Fibroblast of lung (primary cell): ENCODE results near the gene DIP2A. TPM values are rescaled to one million over a fixed set of nuclear protein-coding genes. Genes with fewer than 3 reads are reported as not detected.

Experiments used
- DNase-seq, 2 donors: peaks; one replicate each; pipeline versions ENCODE4 v3.0.0 to v3.0.0-alpha.2; 2010; ENCODE audit warnings: low read depth in 2 of 2
- H2AFZ ChIP-seq: 2 replicates; pipeline ENCODE4 v1.5.1; 2012; ENCODE audit warnings: low read length, control low read depth, inconsistent platforms
- H3K27ac ChIP-seq: 2 replicates; pipeline ENCODE4 v1.5.1; 2011; ENCODE audit warnings: low read length, control low read depth; ENCODE audit not compliant: insufficient read depth
- H3K27me3 ChIP-seq: 2 replicates; pipeline ENCODE4 v1.5.1; 2011; ENCODE audit warnings: mild to moderate bottlenecking, low read length; ENCODE audit not compliant: control insufficient read depth, insufficient read depth
- H3K36me3 ChIP-seq: 2 replicates; pipeline ENCODE4 v1.5.1; 2011; ENCODE audit warnings: low read length; ENCODE audit not compliant: control insufficient read depth, insufficient read depth
- H3K4me1 ChIP-seq: 2 replicates; pipeline ENCODE4 v1.5.1; 2011; ENCODE audit warnings: low read length; ENCODE audit not compliant: control insufficient read depth, insufficient read depth; ENCODE audit errors: extremely low read depth
- H3K4me2 ChIP-seq: 2 replicates; pipeline ENCODE4 v1.5.1; 2011; ENCODE audit warnings: low read length, control low read depth; ENCODE audit not compliant: insufficient read depth; ENCODE audit errors: extremely low read depth
- H3K4me3 ChIP-seq, 4 experiments: fragments of 200-600 bp in 1 of 4; sonication (generic) in 1 of 4; replicated peaks in 1 of 4; 2 replicates each; pipeline ENCODE4 v1.5.1; 2011 to 2016; ENCODE audit warnings: low read length in 4 of 4, low read depth in 3 of 4, mild to moderate bottlenecking in 3 of 4, control low read depth in 2 of 4, inconsistent platforms in 1 of 4, mixed read lengths in 1 of 4; ENCODE audit not compliant: insufficient read depth in 1 of 4; ENCODE audit errors: control extremely low read depth in 1 of 4
- H3K79me2 ChIP-seq: 2 replicates; pipeline ENCODE4 v1.5.1; 2012; ENCODE audit warnings: mild to moderate bottlenecking, low read length, inconsistent platforms; ENCODE audit not compliant: control insufficient read depth, insufficient read depth
- H3K9ac ChIP-seq: 2 replicates; pipeline ENCODE4 v1.5.1; 2011; ENCODE audit warnings: mild to moderate bottlenecking, low read length, control low read depth; ENCODE audit not compliant: insufficient read depth
- H3K9me3 ChIP-seq: 2 replicates; pipeline ENCODE4 v1.5.1; 2012; ENCODE audit warnings: low read depth, low read length; ENCODE audit not compliant: control insufficient read depth, insufficient read depth
- H4K20me1 ChIP-seq: 2 replicates; pipeline ENCODE4 v1.5.1; 2011; ENCODE audit warnings: low read length; ENCODE audit not compliant: control insufficient read depth, insufficient read depth; ENCODE audit errors: extremely low read depth
- EZH2 ChIP-seq: IDR thresholded peaks from 2 replicates; pipeline ENCODE4 v1.5.1; 2012; ENCODE audit warnings: low read length, control low read depth, mild to moderate bottlenecking; ENCODE audit errors: missing control alignments
- polyA plus RNA-seq, 2 donors: library from polyadenylated mRNA; depleted of rRNA in 1 of 2; stranded (reverse) in 1 of 2; unstranded in 1 of 2; fragments of >200 nt; gene quantifications; 2 replicates each; pipeline ENCODE4 v1.2.1, GENCODE V29; 2011 to 2012; ENCODE audit warnings: missing spikeins in 1 of 2
- total RNA-seq: library from RNA; depleted of rRNA; stranded (reverse); fragments of >200 nt; gene quantifications from 2 replicates; pipeline ENCODE4 v1.2.1, GENCODE V29; 2014
- TF ChIP-seq, protein P1 (sequence below), 2 donors: IDR thresholded peaks in 1 of 2; conservative IDR thresholded peaks in 1 of 2; 1 replicate in 1 of 2; 2 replicates in 1 of 2; pipeline ENCODE4 v1.5.1; 2011 to 2012; ENCODE audit warnings: low read length in 2 of 2, control low read depth in 1 of 2, inconsistent platforms in 1 of 2, low read depth in 1 of 2, mild to moderate bottlenecking in 1 of 2

DIP2A gene
- total and polyA plus RNA-seq, 2 donors (not counting 1 experiment from before 2014, with no cell fraction given), result 16.3 to 21.1 TPM

DNA sequence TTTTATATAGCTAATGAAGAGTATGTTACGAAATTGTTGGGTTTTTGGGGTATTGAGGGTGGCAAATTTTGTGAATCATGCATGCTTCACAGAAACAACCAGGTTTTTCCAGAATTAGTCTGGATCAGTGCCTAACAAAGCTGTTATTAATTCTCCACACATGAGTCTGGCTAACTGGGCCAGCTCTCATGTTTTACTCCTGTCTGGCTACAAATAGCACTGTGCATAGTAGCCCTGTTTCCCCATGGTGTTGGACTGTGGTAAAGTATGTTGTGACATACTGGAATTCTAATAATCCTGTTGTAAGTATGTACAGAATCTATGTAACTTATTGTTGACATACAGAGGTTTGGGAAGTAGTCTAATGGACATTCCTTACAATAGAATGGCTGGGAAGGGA lies 110.4 kb downstream of the DIP2A start:
- H3K4me3 ChIP-seq, result no peak overlapping the region
- no peak overlapping the region for H3K9ac ChIP-seq
- no peak overlapping the region for H3K27ac ChIP-seq
- peaks cover 19% of the 10 kb centered on the region for H3K36me3 ChIP-seq
- no peaks in the 10 kb centered on the region for H4K20me1 ChIP-seq
- no peaks in the 10 kb centered on the region for H3K27me3 ChIP-seq
- H3K4me1 ChIP-seq, result no peaks in the 10 kb centered on the region
- H3K4me2 ChIP-seq, result no peak overlapping the region
- no peaks in the 10 kb centered on the region for H3K79me2 ChIP-seq
- DNase-seq, result no peak
- no peak overlapping the region for H2AFZ ChIP-seq
- no peak for TF ChIP-seq EZH2
- TF ChIP-seq, protein P1, sequence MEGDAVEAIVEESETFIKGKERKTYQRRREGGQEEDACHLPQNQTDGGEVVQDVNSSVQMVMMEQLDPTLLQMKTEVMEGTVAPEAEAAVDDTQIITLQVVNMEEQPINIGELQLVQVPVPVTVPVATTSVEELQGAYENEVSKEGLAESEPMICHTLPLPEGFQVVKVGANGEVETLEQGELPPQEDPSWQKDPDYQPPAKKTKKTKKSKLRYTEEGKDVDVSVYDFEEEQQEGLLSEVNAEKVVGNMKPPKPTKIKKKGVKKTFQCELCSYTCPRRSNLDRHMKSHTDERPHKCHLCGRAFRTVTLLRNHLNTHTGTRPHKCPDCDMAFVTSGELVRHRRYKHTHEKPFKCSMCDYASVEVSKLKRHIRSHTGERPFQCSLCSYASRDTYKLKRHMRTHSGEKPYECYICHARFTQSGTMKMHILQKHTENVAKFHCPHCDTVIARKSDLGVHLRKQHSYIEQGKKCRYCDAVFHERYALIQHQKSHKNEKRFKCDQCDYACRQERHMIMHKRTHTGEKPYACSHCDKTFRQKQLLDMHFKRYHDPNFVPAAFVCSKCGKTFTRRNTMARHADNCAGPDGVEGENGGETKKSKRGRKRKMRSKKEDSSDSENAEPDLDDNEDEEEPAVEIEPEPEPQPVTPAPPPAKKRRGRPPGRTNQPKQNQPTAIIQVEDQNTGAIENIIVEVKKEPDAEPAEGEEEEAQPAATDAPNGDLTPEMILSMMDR (conservative IDR thresholded peaks at IDR 0.05 in 1 of 2, IDR thresholded peaks at IDR 0.05 in 1 of 2; ENCODE audit: low read depth in 1 of 2, low read length in 2 of 2), result no peak
- H3K9me3 ChIP-seq, result no peaks in the 10 kb centered on the region

GRCh38 chr21:46570119-46570518 lies 111.4 kb downstream of the DIP2A start:
- Histone ChIP-seq H3K9me3 (no peaks in the 10 kb centered on the region), H3K27ac (no peak overlapping the region), H3K36me3 (peaks cover 16% of the 10 kb centered on the region), H3K79me2 (no peaks in the 10 kb centered on the region), H3K4me3 (no peak overlapping the region), H2AFZ (no peak overlapping the region), H3K4me2 (no peak overlapping the region), H3K9ac (no peak overlapping the region), H3K27me3 (no peaks in the 10 kb centered on the region), H4K20me1 (no peaks in the 10 kb centered on the region), H3K4me1 (no peaks in the 10 kb centered on the region)
- TF ChIP-seq, protein P1 (conservative IDR thresholded peaks at IDR 0.05 in 1 of 2, IDR thresholded peaks at IDR 0.05 in 1 of 2; ENCODE audit: low read depth in 1 of 2, low read length in 2 of 2), result no peak
- no peak for TF ChIP-seq EZH2
- DNase-seq, result no peak

DNA sequence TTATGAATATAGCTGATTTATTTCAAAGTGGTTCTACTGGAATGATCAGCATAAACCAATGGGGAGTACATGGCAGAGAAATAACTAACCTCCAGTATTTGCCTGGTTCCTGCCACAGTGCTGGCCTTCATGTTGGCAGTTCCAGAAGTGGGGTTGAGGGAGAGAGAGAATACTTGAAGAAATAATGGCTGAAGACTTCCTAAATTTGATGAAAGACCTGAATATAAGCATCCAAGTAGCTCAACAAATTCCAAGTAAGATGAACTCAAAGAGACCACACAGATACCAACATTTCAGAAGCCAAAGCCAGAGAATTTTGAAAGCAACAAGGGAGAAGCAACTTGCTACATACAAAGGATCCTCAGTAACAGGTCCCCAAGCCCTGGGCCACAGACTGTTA lies 111.9 kb downstream of the DIP2A start:
- Histone ChIP-seq H3K27me3 (no peaks in the 10 kb centered on the region), H3K27ac (no peak overlapping the region), H3K9ac (no peak overlapping the region), H4K20me1 (no peaks in the 10 kb centered on the region), H3K4me1 (no peaks in the 10 kb centered on the region), H3K79me2 (no peaks in the 10 kb centered on the region), H2AFZ (no peak overlapping the region), H3K36me3 (peaks cover 16% of the 10 kb centered on the region), H3K4me2 (no peak overlapping the region), H3K4me3 (no peak overlapping the region), H3K9me3 (no peaks in the 10 kb centered on the region)
- no peak for DNase-seq
- no peak for TF ChIP-seq EZH2
- TF ChIP-seq, protein P1 (conservative IDR thresholded peaks at IDR 0.05 in 1 of 2, IDR thresholded peaks at IDR 0.05 in 1 of 2; ENCODE audit: low read depth in 1 of 2, low read length in 2 of 2), result no peak
